Neural cell (in vitro differentiated cells): ENCODE data around the gene TSC22D3. TPM values are rescaled to one million over a fixed set of nuclear protein-coding genes. Genes with fewer than 3 reads are reported as not detected.

Source experiments
- H2AFZ ChIP-seq: fragments of 200-600, 300-800 bp; sonication (generic), shearing (Covaris generic); 2 replicates; pipeline ENCODE4 v1.6.0; 2014; ENCODE audit warnings: low read depth, mild to moderate bottlenecking, antibody characterized with exemption, low read length, moderate library complexity
- H3F3A ChIP-seq: fragments of 200-600 bp; shearing (Covaris generic); 2 replicates; pipeline ENCODE4 v1.6.1; 2016; ENCODE audit warnings: mild to moderate bottlenecking, moderate library complexity, mixed read lengths, antibody characterized with exemption, low read length; ENCODE audit not compliant: insufficient read depth, poor library complexity, severe bottlenecking
- H3K27ac ChIP-seq: fragments of 200-600, 300-800 bp; sonication (generic), shearing (Covaris generic); 2 replicates; pipeline ENCODE4 v1.5.1; 2014; ENCODE audit warnings: mild to moderate bottlenecking, low read length, moderate library complexity
- H3K27me3 ChIP-seq: fragments of 300-800, 200-600 bp; sonication (generic), shearing (Covaris generic); 2 replicates; pipeline ENCODE4 v1.6.0; 2014; ENCODE audit warnings: mild to moderate bottlenecking, low read depth, low read length, moderate library complexity; ENCODE audit not compliant: insufficient read depth
- H3K36me3 ChIP-seq: fragments of 300-800, 200-600 bp; sonication (generic), shearing (Covaris generic); 2 replicates; pipeline ENCODE4 v1.5.1; 2014; ENCODE audit warnings: mild to moderate bottlenecking, antibody characterized with exemption, low read length, moderate library complexity; ENCODE audit not compliant: insufficient read depth
- H3K4me2 ChIP-seq: fragments of 300-800, 200-600 bp; sonication (generic), shearing (Covaris generic); 2 replicates; pipeline ENCODE4 v1.6.0; 2014; ENCODE audit warnings: mild to moderate bottlenecking, low read length
- H3K4me3 ChIP-seq: fragments of 300-800, 200-600 bp; sonication (generic), shearing (Covaris generic); 2 replicates; pipeline ENCODE4 v1.5.1; 2014; ENCODE audit warnings: mild to moderate bottlenecking, low read length, moderate library complexity
- H3K79me2 ChIP-seq: fragments of 200-600 bp; shearing (Covaris generic); replicated peaks from 2 replicates; pipeline ENCODE4 v1.6.0; 2014; ENCODE audit warnings: mild to moderate bottlenecking, low read length, moderate library complexity; ENCODE audit not compliant: insufficient read depth
- H3K9ac ChIP-seq: fragments of 300-800, 200-600 bp; sonication (generic), shearing (Covaris generic); 2 replicates; pipeline ENCODE4 v1.6.1; 2016; ENCODE audit warnings: mild to moderate bottlenecking, low read length, mixed read lengths
- H3K9me2 ChIP-seq: fragments of 200-600 bp; shearing (Covaris generic); 2 replicates; pipeline ENCODE4 v1.6.1; 2016; ENCODE audit warnings: mild to moderate bottlenecking, low read length, mixed read lengths; ENCODE audit not compliant: insufficient read depth
- H3K9me3 ChIP-seq: fragments of 200-600, 300-800 bp; sonication (generic), shearing (Covaris generic); 2 replicates; pipeline ENCODE4 v1.6.1; 2016; ENCODE audit warnings: mild to moderate bottlenecking, mixed run types, low read length, moderate library complexity, mixed read lengths
- H4K20me1 ChIP-seq: fragments of 200-600 bp; shearing (Covaris generic); 2 replicates; pipeline ENCODE4 v1.6.1; 2016; ENCODE audit warnings: mild to moderate bottlenecking, mixed run types; ENCODE audit not compliant: insufficient read depth
- CTCF ChIP-seq: fragments of 450-650 bp; IDR thresholded peaks from 2 replicates; pipeline ENCODE4 v1.5.1; 2014; ENCODE audit warnings: antibody characterized with exemption, mild to moderate bottlenecking, moderate library complexity; ENCODE audit not compliant: poor library complexity, severe bottlenecking
- EP300 ChIP-seq: fragments of 450-650 bp; conservative IDR thresholded peaks from 2 replicates; pipeline ENCODE4 v1.6.1; 2014; ENCODE audit warnings: antibody characterized with exemption, mild to moderate bottlenecking, moderate library complexity; ENCODE audit not compliant: poor library complexity, severe bottlenecking
- EZH2 ChIP-seq: fragments of 200-600, 300-800 bp; shearing (Covaris generic), sonication (generic); IDR thresholded peaks from 2 replicates; pipeline ENCODE4 v1.6.1; 2014; ENCODE audit warnings: antibody characterized with exemption, low read length, borderline replicate concordance, mild to moderate bottlenecking; ENCODE audit not compliant: insufficient read depth, poor library complexity, severe bottlenecking
- MXI1 ChIP-seq: fragments of 450-650 bp; conservative IDR thresholded peaks from 2 replicates; pipeline ENCODE4 v1.6.1; 2014; ENCODE audit warnings: antibody characterized with exemption, mild to moderate bottlenecking; ENCODE audit not compliant: poor library complexity, severe bottlenecking
- POLR2AphosphoS5 ChIP-seq: IDR thresholded peaks from 2 replicates; pipeline ENCODE4 v1.6.1; 2012
- RAD21 ChIP-seq: fragments of 450-650 bp; conservative IDR thresholded peaks from 2 replicates; pipeline ENCODE4 v1.6.1; 2014; ENCODE audit warnings: antibody characterized with exemption, mild to moderate bottlenecking, moderate library complexity
- REST ChIP-seq: IDR thresholded peaks from 2 replicates; pipeline ENCODE4 v1.6.1; 2012; ENCODE audit warnings: borderline replicate concordance
- SMC3 ChIP-seq: fragments of 450-650 bp; conservative IDR thresholded peaks from 2 replicates; pipeline ENCODE4 v1.6.1; 2014; ENCODE audit warnings: antibody characterized with exemption, mild to moderate bottlenecking, moderate library complexity; ENCODE audit not compliant: poor library complexity
- TAF1 ChIP-seq: IDR thresholded peaks from 2 replicates; pipeline ENCODE4 v1.6.1; 2012; ENCODE audit warnings: low read depth
- polyA plus RNA-seq: library from polyadenylated mRNA; depleted of rRNA; stranded (reverse); fragments of >200 nt; gene quantifications from 2 replicates; pipeline ENCODE4 v1.2.3, GENCODE V29; 2014

TSC22D3 gene
- polyA plus RNA-seq, 1 donor from 2014 or later, result 96.8 TPM

DNA sequence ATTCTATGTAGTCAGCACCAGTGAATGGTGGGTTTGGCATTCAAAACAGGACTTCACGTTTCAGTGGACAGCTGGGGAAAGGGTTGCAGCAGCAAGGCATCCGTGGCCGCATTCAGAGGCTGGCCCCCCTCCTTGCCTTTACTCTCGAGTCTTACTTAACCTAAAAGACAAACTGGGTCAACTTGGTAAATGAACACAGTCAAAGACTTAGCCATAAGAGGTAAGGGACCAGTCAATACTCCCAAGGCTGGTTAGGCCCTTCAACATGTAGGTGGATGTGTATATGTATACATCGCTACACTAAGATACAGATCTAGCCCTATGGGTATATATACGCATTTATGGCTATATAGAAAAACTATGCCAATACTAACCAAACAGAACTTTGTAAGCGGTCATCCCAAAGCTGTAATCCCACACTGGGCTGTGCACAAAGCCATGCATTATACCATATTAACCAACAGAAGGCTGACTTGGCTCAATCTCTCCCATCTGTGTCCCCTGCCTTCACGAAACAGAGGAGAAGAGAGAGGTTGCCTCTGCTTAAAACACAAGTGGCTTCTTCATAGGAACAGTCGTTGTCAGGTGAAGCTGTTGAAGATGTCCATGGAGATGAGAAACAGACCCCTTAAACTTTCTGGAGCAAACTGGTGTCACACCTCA is 61.9 kb downstream of the TSC22D3 start:
- H3K27me3 ChIP-seq, result no peaks in the 10 kb centered on the region
- H4K20me1 ChIP-seq, result no peaks in the 10 kb centered on the region
- no peaks in the 10 kb centered on the region for H3F3A ChIP-seq
- H3K4me2 ChIP-seq, result no peak overlapping the region
- no peaks in the 10 kb centered on the region for H3K36me3 ChIP-seq
- no peaks in the 10 kb centered on the region for H3K79me2 ChIP-seq
- no peak overlapping the region for H3K27ac ChIP-seq
- TF ChIP-seq POLR2AphosphoS5 (no peak), EP300 (no peak)
- no peak overlapping the region for H3K4me3 ChIP-seq
- H3K9me2 ChIP-seq, result no peaks in the 10 kb centered on the region
- no peak overlapping the region for H2AFZ ChIP-seq
- H3K9ac ChIP-seq, result no peak overlapping the region
- H3K9me3 ChIP-seq, result no peaks in the 10 kb centered on the region

- H3K27ac ChIP-seq, result no peak overlapping the region
- TF ChIP-seq TAF1 (no peak), POLR2AphosphoS5 (no peak), REST (no peak), RAD21 (no peak), SMC3 (no peak), EP300 (no peak), EZH2 (no peak), CTCF (no peak), MXI1 (no peak)
Measured at GRCh38 chrX:107713203-107713542, 62.4 kb downstream of the TSC22D3 start.

More at GRCh38 chrX:107713203-107713542, 62.4 kb downstream of the TSC22D3 start:
- H3K4me3 ChIP-seq, result no peak overlapping the region
- no peaks in the 10 kb centered on the region for H3K9me3 ChIP-seq
- no peaks in the 10 kb centered on the region for H4K20me1 ChIP-seq
- H3K9ac ChIP-seq, result no peak overlapping the region
- H3K36me3 ChIP-seq, result no peaks in the 10 kb centered on the region
- no peak overlapping the region for H2AFZ ChIP-seq
- no peaks in the 10 kb centered on the region for H3K79me2 ChIP-seq
- no peak overlapping the region for H3K4me2 ChIP-seq
- no peaks in the 10 kb centered on the region for H3K27me3 ChIP-seq
- H3F3A ChIP-seq, result no peaks in the 10 kb centered on the region
- H3K9me2 ChIP-seq, result no peaks in the 10 kb centered on the region
